ENCODE results near the gene NR3C2.
"Not testable (repeated sequence)": the region's sequence is repeated elsewhere in the genome, so short reads cannot be mapped to it uniquely, and the experiment has no call there.

NR3C2 gene

GRCh38 chr4:148162519-148162918 lies 279.7 kb downstream of the NR3C2 start:
- DNase-seq (ENCODE audit: low read depth) = no peak

GRCh38 chr4:148161601-148162000 lies 280.6 kb downstream of the NR3C2 start:
- DNase-seq (ENCODE audit: low read depth) = no peak

- DNase-seq (ENCODE audit: low read depth) = no peak
Measured at GRCh38 chr4:148159793-148160192, 282.4 kb downstream of the NR3C2 start.

GRCh38 chr4:148154769-148155168 lies 287.4 kb downstream of the NR3C2 start:
- no peak for DNase-seq (ENCODE audit: low read depth)

GRCh38 chr4:148152868-148153625 lies 289.2 kb downstream of the NR3C2 start:
- DNase-seq (ENCODE audit: low read depth) = no peak

- DNase-seq (ENCODE audit: low read depth) = no peak
Measured at GRCh38 chr4:148151806-148152205, 290.4 kb downstream of the NR3C2 start.

- DNase-seq (ENCODE audit: low read depth) = no peak
Measured at GRCh38 chr4:148145475-148145874, 296.7 kb downstream of the NR3C2 start.

GRCh38 chr4:148143174-148143573 lies 299.0 kb downstream of the NR3C2 start:
- no peak for DNase-seq (ENCODE audit: low read depth)

GRCh38 chr4:148141501-148141900 lies 300.7 kb downstream of the NR3C2 start:
- DNase-seq (ENCODE audit: low read depth) = no peak

- no peak for DNase-seq (ENCODE audit: low read depth)
Measured at GRCh38 chr4:148126825-148127224, 315.4 kb downstream of the NR3C2 start.

GRCh38 chr4:148124512-148124911 lies 317.7 kb downstream of the NR3C2 start:
- no peak for DNase-seq (ENCODE audit: low read depth)

- not testable (repeated sequence) for DNase-seq (ENCODE audit: low read depth)
Measured at GRCh38 chr4:148123161-148123560, 319.1 kb downstream of the NR3C2 start.

GRCh38 chr4:148120216-148120615 lies 322.0 kb downstream of the NR3C2 start:
- DNase-seq (ENCODE audit: low read depth) = no peak

- no peak for DNase-seq (ENCODE audit: low read depth)
Measured at GRCh38 chr4:148118633-148119032, 323.6 kb downstream of the NR3C2 start.

- DNase-seq (ENCODE audit: low read depth) = no peak
Measured at GRCh38 chr4:148118179-148118578, 324.0 kb downstream of the NR3C2 start.

- no peak for DNase-seq (ENCODE audit: low read depth)
Measured at GRCh38 chr4:148116969-148117368, 325.2 kb downstream of the NR3C2 start.

- no peak for DNase-seq (ENCODE audit: low read depth)
Measured at GRCh38 chr4:148116264-148116663, 325.9 kb downstream of the NR3C2 start.

- DNase-seq (ENCODE audit: low read depth) = no peak
Measured at GRCh38 chr4:148114436-148114835, 327.8 kb downstream of the NR3C2 start.

GRCh38 chr4:148112231-148112982 lies 329.8 kb downstream of the NR3C2 start:
- DNase-seq (ENCODE audit: low read depth) = no peak

- DNase-seq (ENCODE audit: low read depth) = no peak
Measured at GRCh38 chr4:148110169-148110568, 332.0 kb downstream of the NR3C2 start.

GRCh38 chr4:148109216-148109615 lies 333.0 kb downstream of the NR3C2 start:
- DNase-seq (ENCODE audit: low read depth) = no peak

- no peak for DNase-seq (ENCODE audit: low read depth)
Measured at GRCh38 chr4:148108766-148109165, 333.4 kb downstream of the NR3C2 start.

GRCh38 chr4:148103597-148104355 lies 338.4 kb downstream of the NR3C2 start:
- no peak for DNase-seq (ENCODE audit: low read depth)
